KMS-11 (cell line): ENCODE measurements around the gene DDX31.

ENCODE experiments used
- H2AFZ ChIP-seq: fragments of 200-600 bp; sonication (generic); 2 replicates; pipeline ENCODE4 v1.6.1; 2016; ENCODE audit warnings: antibody characterized with exemption, mixed run types, low read depth
- H3K27ac ChIP-seq: fragments of 200-600 bp; sonication (generic); 2 replicates; pipeline ENCODE4 v1.6.1; 2016; ENCODE audit warnings: mild to moderate bottlenecking, mixed run types
- H3K27me3 ChIP-seq: fragments of 200-600 bp; sonication (generic); 2 replicates; pipeline ENCODE4 v1.6.1; 2017; ENCODE audit warnings: mild to moderate bottlenecking, low read depth, mixed run types, moderate library complexity; ENCODE audit not compliant: insufficient read depth
- H3K36me3 ChIP-seq: fragments of 200-600 bp; sonication (generic); 2 replicates; pipeline ENCODE4 v1.6.1; 2017; ENCODE audit warnings: mild to moderate bottlenecking, mixed run types; ENCODE audit not compliant: insufficient read depth
- H3K4me1 ChIP-seq: fragments of 200-600 bp; sonication (generic); 2 replicates; pipeline ENCODE4 v1.6.1; 2016; ENCODE audit warnings: mild to moderate bottlenecking, low read depth, mixed run types; ENCODE audit not compliant: poor library complexity, severe bottlenecking
- H3K4me2 ChIP-seq: fragments of 200-600 bp; sonication (generic); 2 replicates; pipeline ENCODE4 v1.7.0; 2016; ENCODE audit warnings: mild to moderate bottlenecking, mixed run types
- H3K4me3 ChIP-seq: fragments of 200-600 bp; sonication (generic); IDR thresholded peaks from 2 replicates; pipeline ENCODE4 v1.6.1; 2017; ENCODE audit warnings: low read depth, low read length, mixed read lengths; ENCODE audit not compliant: insufficient read depth
- H3K79me2 ChIP-seq: fragments of 200-600 bp; sonication (generic); 2 replicates; pipeline ENCODE4 v1.6.1; 2016; ENCODE audit warnings: low read depth, mixed run types; ENCODE audit not compliant: insufficient read depth
- H3K9ac ChIP-seq: fragments of 200-600 bp; sonication (generic); 2 replicates; pipeline ENCODE4 v1.6.1; 2016; ENCODE audit warnings: mild to moderate bottlenecking, mixed run types
- H4K20me1 ChIP-seq: fragments of 200-600 bp; sonication (generic); 2 replicates; pipeline ENCODE4 v1.6.1; 2016; ENCODE audit warnings: mild to moderate bottlenecking, mixed run types; ENCODE audit not compliant: insufficient read depth
- TF ChIP-seq, protein P1 (sequence below): fragments of 200-600 bp; sonication (generic); conservative IDR thresholded peaks from 2 replicates; pipeline ENCODE4 v1.6.1; 2017; ENCODE audit warnings: low read depth, mild to moderate bottlenecking, antibody characterized with exemption, low read length, moderate library complexity, mixed read lengths

Gene DDX31

DNA sequence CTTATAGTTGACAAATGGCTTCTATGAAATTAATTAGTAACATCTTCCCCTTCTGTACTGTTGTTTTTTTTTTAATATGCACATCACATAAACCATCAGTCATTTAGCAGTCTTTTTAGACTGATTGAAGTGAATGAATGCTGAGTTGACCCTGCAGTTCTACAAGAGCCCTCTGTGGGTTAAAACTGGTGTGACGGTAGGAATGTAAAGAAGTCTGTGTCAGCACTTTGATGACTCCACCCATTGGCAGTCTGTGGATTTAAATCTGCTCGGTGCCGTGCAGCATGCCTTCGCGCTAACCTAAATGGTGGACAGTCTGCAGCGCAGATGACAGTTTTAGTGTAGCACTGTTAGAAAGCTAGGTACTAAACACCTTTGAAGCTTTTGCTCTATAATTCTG lies 3.6 kb upstream of the DDX31 start:
- Histone ChIP-seq H3K4me1 (peaks cover 23% of the 10 kb centered on the region), H3K9ac (no peak overlapping the region), H3K4me3 (no peak overlapping the region), H4K20me1 (peaks cover 19% of the 10 kb centered on the region; the same call in 1 of the 2 replicates), H3K27ac (no peak overlapping the region), H3K4me2 (no peak overlapping the region), H2AFZ (no peak overlapping the region), H3K27me3 (no peaks in the 10 kb centered on the region), H3K79me2 (peaks cover 94% of the 10 kb centered on the region), H3K36me3 (no peaks in the 10 kb centered on the region; the same call in 1 of the 2 replicates)
- TF ChIP-seq, protein P1, sequence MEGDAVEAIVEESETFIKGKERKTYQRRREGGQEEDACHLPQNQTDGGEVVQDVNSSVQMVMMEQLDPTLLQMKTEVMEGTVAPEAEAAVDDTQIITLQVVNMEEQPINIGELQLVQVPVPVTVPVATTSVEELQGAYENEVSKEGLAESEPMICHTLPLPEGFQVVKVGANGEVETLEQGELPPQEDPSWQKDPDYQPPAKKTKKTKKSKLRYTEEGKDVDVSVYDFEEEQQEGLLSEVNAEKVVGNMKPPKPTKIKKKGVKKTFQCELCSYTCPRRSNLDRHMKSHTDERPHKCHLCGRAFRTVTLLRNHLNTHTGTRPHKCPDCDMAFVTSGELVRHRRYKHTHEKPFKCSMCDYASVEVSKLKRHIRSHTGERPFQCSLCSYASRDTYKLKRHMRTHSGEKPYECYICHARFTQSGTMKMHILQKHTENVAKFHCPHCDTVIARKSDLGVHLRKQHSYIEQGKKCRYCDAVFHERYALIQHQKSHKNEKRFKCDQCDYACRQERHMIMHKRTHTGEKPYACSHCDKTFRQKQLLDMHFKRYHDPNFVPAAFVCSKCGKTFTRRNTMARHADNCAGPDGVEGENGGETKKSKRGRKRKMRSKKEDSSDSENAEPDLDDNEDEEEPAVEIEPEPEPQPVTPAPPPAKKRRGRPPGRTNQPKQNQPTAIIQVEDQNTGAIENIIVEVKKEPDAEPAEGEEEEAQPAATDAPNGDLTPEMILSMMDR = no peak

DNA sequence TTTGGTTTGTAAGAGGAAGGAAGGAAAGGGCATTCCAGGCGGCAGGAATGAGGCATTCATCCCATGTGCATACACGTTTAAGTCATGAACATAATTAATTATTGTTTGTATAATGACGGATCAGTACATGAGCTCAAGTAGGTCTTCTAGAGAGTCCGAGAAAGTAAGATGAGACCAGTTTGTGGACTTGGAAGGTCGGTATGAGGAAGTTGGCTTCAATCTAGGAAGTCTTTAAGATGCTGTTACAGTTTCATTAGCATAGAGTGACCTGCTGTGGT lies 2.6 kb upstream of the DDX31 start:
- no peak overlapping the region for H3K27ac ChIP-seq
- no peaks in the 10 kb centered on the region for H3K36me3 ChIP-seq
- H3K79me2 ChIP-seq = peaks cover 96% of the 10 kb centered on the region
- H4K20me1 ChIP-seq = peaks cover 17% of the 10 kb centered on the region; the same call in 1 of the 2 replicates
- no peak overlapping the region for H3K4me3 ChIP-seq
- peaks cover 33% of the 10 kb centered on the region for H3K4me1 ChIP-seq
- H3K9ac ChIP-seq = no peak overlapping the region
- H3K27me3 ChIP-seq = no peaks in the 10 kb centered on the region
- TF ChIP-seq, protein P1 = no peak
- peak overlapping the region; percentile 99; the same call in 1 of the 2 replicates for H3K4me2 ChIP-seq
- H2AFZ ChIP-seq = no peak overlapping the region

DNA sequence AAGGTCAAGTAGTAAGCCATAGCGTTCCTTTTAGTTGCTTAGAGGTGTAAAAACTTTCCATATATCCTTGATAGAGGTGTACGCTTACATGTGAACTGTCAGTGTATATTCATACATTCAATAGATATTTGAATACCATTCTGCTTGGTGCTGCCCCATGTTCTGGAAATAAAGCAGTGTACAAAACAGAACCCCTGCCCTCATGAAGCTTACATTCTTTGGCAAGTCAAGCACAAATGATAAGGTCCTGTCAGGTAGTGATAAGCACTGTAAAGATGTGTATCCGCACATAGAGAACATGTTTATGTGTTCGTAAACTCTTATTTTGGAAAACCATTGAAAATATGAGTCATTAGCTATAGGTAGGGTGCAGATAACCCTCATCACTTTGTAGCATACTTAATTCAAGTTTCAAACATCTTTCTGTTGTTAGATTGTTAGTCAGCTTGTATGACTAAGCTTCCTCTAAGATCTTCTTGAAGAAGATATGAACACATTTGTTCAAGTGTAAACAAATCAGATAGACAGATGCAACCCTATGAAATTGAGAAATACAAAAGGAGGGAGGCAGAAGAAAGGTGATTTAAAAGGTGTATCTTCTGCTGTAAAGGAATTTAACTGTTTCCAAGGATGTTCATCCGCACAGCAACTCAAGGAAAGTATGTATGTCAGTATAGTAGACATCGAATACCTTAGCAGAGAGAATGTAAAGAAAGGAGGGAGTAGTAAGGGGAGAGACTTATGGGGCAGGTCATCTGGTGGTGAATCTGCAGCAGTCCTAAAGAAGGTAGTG lies 2.0 kb upstream of the DDX31 start:
- Histone ChIP-seq H4K20me1 (peaks cover 11% of the 10 kb centered on the region; the same call in 1 of the 2 replicates), H3K4me1 (peaks cover 39% of the 10 kb centered on the region), H3K27ac (peak overlapping the region; percentile 78; the same call in 1 of the 2 replicates), H3K27me3 (no peaks in the 10 kb centered on the region), H3K79me2 (peaks cover 96% of the 10 kb centered on the region), H3K4me2 (peak overlapping the region; percentile 99), H3K4me3 (no peak overlapping the region), H2AFZ (no peak overlapping the region), H3K36me3 (no peaks in the 10 kb centered on the region), H3K9ac (peak overlapping the region; percentile 84; the same call in 1 of the 2 replicates)
- TF ChIP-seq, protein P1 = no peak

DNA sequence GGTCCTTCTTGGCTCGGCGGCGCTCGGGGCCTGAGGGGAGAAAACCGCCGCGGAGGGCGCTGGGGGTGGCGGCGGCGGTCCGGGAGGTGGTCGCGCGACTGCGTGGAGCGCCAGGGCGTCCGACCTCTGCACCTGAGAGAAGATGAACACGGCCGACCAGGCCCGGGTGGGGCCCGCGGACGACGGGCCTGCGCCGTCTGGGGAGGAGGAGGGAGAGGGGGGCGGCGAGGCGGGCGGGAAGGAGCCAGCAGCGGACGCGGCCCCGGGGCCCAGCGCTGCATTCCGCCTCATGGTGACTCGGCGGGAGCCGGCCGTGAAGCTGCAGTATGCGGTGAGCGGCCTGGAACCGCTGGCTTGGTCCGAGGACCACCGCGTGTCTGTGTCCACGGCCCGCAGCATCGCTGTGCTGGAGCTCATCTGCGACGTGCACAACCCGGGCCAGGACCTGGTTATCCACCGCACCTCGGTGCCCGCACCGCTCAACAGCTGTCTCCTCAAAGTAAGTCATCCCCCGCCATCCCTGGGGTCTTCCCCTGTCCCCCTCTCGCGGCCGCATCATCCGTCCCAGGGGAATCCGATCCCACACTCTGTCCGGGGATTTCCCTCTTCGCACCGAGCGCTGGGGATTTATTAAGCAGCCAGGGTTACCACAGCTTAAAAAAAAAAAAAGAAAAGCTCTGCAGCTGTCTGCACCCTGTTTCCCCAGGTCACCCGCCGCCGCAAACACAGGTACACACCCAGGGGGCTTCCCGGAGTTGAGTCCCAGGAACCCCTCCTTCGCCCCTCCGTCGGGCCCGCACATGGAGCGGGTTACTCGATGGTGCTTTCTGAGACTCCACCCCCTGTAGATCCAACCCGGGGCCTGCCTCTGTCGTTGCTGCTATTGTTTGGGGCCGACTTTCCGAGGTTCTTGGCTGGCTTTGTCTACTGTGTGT lies 941 bp upstream of the DDX31 start, which contains the start of gene GTF3C4:
Gene GTF3C4 (plus strand): TSS at position 8 of the 935 bp plus-strand sequence. CDS start 135 bp downstream, at position 143.
- Histone ChIP-seq H3K4me2 (peak within 1 kb of the TSS; percentile 99), H3K9ac (peak within 1 kb of the TSS; percentile 84), H3K4me1 (peaks cover 50% of the 10 kb centered on the region), H3K27me3 (no peaks in the 10 kb centered on the region), H2AFZ (peak within 1 kb of the TSS; percentile 77), H3K36me3 (no peaks in the 10 kb centered on the region), H3K4me3 (no peak within 1 kb of the TSS), H3K79me2 (peaks cover 96% of the 10 kb centered on the region), H3K27ac (peak within 1 kb of the TSS; percentile 78), H4K20me1 (0 out of 2 replicates have a peak, but pooled peaks cover 9% of the 10 kb centered on the region)
- TF ChIP-seq, protein P1 = no peak
